HG03342 (cell line): Measurements from ENCODE around the gene C4BPB.

Experiments
- ATAC-seq: cut with Tn5 transposase; IDR thresholded peaks from one replicate; pipeline ENCODE4 v1.9.1; 2021; ENCODE audit warnings: mild to moderate bottlenecking, moderate library complexity; ENCODE audit not compliant: unreplicated experiment

The C4BPB gene

GRCh38 chr1:207058878-207059867 lies 29.5 kb upstream of the C4BPB start:
- no peak for ATAC-seq

GRCh38 chr1:207059881-207060280 lies 28.8 kb upstream of the C4BPB start:
- ATAC-seq, result no peak

GRCh38 chr1:207060596-207060995 lies 28.1 kb upstream of the C4BPB start:
- no peak for ATAC-seq

GRCh38 chr1:207062058-207062457 lies 26.6 kb upstream of the C4BPB start:
- ATAC-seq, result no peak

- ATAC-seq, result no peak
Observed at GRCh38 chr1:207063014-207063413, 25.6 kb upstream of the C4BPB start.

GRCh38 chr1:207064561-207064960 lies 24.1 kb upstream of the C4BPB start:
- no peak for ATAC-seq

GRCh38 chr1:207067185-207067584 lies 21.5 kb upstream of the C4BPB start:
- ATAC-seq, result no peak

GRCh38 chr1:207067665-207068064 lies 21.0 kb upstream of the C4BPB start:
- ATAC-seq, result no peak

GRCh38 chr1:207069061-207069460 lies 19.6 kb upstream of the C4BPB start:
- ATAC-seq, result no peak

- ATAC-seq, result no peak
Observed at GRCh38 chr1:207069858-207070506, 18.7 kb upstream of the C4BPB start.

GRCh38 chr1:207070811-207071210 lies 17.8 kb upstream of the C4BPB start:
- ATAC-seq, result no peak

GRCh38 chr1:207071426-207071825 lies 17.2 kb upstream of the C4BPB start:
- no peak for ATAC-seq

- ATAC-seq, result no peak
Observed at GRCh38 chr1:207072233-207072632, 16.4 kb upstream of the C4BPB start.

GRCh38 chr1:207073906-207074820 lies 14.5 kb upstream of the C4BPB start:
- ATAC-seq, result no peak

GRCh38 chr1:207076181-207076955 lies 12.3 kb upstream of the C4BPB start:
- no peak for ATAC-seq

- ATAC-seq, result no peak
Observed at GRCh38 chr1:207077012-207077411, 11.6 kb upstream of the C4BPB start.

GRCh38 chr1:207077470-207078377 lies 10.9 kb upstream of the C4BPB start:
- ATAC-seq, result peak; percentile 70

- no peak for ATAC-seq
Observed at GRCh38 chr1:207078578-207079132, 10.0 kb upstream of the C4BPB start.

GRCh38 chr1:207079706-207080241 lies 8.9 kb upstream of the C4BPB start:
- ATAC-seq, result no peak
